HG02973 (cell line): ENCODE results near the gene SHROOM3.

ENCODE experiments used
- ATAC-seq: cut with Tn5 transposase; IDR thresholded peaks from one replicate; pipeline ENCODE4 v1.9.1; 2021; ENCODE audit warnings: moderate library complexity; ENCODE audit not compliant: unreplicated experiment

Gene SHROOM3

DNA sequence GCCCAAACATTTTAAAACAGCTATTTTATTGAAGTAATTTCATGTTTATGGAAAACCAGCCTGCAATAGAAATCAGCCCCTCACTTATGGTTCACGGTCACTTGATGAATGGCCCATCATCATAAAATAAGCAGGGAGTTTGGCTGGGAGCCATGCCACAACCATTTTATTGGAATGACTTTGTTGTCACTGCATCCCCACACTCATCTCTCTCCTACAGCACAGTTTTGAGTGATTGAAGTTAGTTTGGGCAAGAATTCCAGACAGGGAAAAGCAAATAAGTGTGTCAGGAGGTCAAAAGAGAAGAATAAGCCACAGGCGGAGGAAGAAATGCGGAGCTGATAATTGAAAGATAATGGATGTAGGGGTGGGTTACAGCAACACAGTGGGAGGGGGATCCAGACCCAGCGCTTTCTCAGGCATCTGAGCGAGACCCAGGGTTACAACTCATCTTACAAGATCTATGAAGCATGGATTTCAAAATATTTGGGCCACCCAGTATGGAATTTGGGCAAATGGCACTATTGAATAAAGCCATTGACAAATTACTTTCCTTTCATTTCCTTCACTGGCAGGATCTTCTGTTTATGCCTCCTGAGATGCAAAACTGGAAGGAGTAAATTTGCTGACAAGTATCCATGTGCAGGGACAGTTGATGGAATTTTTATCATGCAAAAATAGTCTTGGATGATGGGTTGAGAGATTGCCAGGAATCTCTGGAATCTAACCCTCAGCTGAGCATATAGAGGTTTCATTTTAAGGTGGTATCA, 100.8 kb downstream of the SHROOM3 start:
- no peak for ATAC-seq

GRCh38 chr4:76536373-76536689, 101.3 kb downstream of the SHROOM3 start:
- ATAC-seq: no peak

DNA sequence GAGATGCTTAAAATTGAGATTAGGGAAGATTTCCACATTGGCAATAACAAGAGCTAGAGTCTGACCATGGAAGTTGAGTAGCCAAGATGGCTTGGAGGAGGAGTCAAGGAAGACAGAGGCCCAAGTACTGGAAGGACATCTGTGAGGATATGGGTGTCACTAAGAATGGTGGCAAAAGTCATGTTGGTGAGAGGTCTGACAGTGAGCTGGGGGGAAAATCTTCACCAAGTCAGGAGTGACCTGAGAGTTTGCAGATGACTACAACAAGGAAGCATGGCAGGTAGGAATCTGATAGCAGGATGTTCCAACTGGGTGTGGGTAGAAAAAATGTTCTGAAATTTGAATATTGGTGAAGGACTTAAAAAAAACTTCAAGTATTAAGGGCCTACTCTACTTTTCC, 103.3 kb downstream of the SHROOM3 start:
- no peak for ATAC-seq

DNA sequence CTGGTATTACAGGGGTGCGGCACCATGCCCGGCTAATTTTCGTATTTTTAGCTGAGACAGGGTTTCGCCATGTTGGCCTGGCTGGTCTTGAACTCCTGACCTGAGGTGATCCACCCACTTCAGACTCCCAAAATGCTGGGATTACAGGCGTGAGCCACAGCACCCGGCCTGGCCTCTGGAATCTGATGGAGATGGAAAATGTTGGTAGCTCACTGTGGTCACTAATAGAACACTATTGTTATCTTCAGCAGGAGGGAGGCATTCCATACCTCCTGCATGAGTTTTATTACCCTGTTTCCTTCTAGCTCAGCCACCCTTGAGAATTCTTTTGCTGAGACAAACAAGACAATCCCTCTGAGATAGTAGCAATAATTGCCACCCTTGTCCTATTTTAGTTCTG, 105.0 kb downstream of the SHROOM3 start:
- no peak for ATAC-seq

DNA sequence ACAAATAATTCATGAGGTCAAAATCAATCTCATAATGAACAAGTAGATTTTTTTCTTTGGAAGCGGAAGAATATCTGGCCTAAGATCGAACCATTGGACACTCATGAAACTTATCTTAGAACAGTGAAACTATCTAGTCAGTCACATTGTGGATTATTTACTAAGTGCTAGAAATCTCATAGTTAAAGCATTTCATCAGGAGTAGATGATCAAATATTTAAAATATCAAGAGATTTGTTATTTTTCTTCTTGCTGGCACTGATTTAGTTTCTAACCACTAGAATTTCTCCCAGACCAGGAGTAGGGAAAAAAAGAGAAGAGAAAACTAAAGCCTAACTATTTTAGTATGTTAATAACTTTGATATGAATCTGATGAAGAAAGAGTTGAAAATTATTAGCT, 105.5 kb downstream of the SHROOM3 start:
- no peak for ATAC-seq

DNA sequence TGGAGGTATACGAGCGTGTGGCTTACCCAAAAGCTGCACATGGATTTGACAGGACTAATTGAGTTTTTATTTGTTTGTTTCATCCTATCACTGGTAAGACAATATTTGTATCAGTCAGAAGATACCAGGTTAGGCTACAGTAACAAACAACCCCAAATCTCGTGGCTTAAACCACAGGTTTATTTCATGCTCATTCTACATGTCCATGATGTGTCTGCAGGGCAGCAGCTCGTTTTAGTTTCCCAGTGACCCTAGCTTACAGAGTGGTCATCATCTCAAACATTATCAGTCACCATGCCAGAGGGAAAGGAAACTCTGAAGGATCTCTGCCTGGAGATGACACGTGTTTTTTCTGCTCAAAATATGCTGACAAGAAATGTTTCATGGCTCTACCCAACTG, 108.3 kb downstream of the SHROOM3 start:
- no peak for ATAC-seq

- ATAC-seq: no peak
Observed at GRCh38 chr4:76544725-76545124, 109.7 kb downstream of the SHROOM3 start.

- no peak for ATAC-seq
Observed at GRCh38 chr4:76545226-76545884, 110.3 kb downstream of the SHROOM3 start.

DNA sequence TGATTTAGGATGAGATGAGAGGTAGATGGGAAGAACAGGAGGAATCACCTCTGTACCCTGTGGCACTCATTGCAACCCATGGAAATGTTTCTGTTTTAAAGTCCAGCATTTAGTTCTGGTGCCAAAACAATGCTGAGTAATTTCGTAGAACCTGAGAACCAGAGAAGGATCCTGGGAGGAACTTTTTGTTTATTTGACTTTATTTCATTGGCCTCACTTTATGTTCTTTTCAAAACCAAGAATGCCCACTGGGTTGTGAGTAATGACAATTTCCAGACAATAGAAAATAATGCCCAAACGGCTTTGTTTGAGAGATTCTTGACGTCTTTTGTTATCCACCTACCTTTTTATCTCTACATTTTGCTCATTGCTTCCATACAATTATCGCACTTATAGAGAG, 111.3 kb downstream of the SHROOM3 start:
- ATAC-seq: no peak

DNA sequence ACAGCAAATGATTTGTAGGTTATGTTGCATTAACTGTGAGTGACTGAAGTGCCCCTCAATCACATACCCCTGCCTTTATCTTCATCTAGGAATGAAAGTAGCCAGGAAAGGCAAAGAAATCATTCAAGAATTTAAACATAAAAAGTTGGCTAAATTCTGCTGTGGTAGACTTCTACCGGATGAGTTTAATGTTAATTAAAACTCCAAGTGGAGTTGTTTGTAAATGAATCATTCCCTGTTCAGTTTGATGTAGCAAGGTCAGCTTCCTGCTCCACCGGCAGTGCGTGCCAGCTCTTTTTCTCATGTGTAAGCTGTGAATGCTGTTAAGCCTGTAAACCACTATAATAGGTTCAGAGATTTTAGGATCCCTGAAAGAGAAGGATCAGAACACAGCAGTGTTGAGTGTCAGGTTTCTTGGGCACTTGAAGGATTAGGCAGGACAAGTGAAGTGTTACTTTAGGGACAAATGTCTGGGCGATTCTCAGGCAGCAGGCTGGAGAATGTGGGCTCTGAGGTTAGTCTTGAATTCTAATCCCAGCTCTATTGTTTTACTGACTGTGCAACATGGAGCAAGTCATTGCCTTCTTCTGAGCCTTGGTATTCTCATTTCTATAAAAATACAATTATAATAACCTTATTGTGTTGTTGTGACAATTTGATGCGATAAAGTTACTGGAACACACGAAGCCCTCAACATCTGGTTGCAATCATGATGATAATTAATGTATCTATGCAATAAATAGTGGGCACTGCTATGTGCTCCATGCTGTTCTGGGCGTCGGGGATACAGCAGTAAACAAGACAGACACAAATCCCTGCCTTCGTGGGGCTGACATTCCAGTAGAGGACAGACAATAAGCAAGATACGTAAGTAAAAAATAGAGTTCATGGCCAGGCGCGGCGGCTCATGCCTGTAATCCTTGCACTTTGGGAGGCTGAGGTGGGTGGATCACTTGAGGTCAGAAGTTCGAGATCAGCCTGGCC, 112.0 kb downstream of the SHROOM3 start:
- no peak for ATAC-seq

- no peak for ATAC-seq
Observed at GRCh38 chr4:76548704-76549103, 113.7 kb downstream of the SHROOM3 start.

DNA sequence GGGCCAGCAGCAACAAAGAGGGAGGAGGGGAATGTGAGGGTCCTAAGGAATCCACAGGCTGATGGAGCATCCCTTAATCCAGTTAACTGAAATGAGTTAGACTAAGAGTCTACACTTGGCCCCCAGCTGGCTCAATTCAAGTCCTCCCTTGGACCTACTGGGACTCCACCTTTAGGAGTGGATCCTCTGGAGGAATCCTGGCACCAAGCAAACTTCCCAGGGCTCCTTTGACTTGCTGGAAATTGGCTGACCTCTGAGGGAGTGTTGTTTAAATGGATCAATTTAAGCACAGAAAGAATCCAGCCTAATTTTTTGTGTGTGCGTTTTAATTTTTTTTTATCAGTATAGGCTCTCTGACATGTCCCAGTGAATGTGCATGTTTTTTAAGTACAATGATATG, 114.7 kb downstream of the SHROOM3 start:
- ATAC-seq: no peak

- ATAC-seq: no peak
Observed at GRCh38 chr4:76550966-76551780, 116.1 kb downstream of the SHROOM3 start.

- ATAC-seq: no peak
Observed at GRCh38 chr4:76554630-76555029, 119.6 kb downstream of the SHROOM3 start.

- ATAC-seq: no peak
Observed at GRCh38 chr4:76556452-76556851, 121.4 kb downstream of the SHROOM3 start.

GRCh38 chr4:76558396-76559235, 123.6 kb downstream of the SHROOM3 start:
- no peak for ATAC-seq

DNA sequence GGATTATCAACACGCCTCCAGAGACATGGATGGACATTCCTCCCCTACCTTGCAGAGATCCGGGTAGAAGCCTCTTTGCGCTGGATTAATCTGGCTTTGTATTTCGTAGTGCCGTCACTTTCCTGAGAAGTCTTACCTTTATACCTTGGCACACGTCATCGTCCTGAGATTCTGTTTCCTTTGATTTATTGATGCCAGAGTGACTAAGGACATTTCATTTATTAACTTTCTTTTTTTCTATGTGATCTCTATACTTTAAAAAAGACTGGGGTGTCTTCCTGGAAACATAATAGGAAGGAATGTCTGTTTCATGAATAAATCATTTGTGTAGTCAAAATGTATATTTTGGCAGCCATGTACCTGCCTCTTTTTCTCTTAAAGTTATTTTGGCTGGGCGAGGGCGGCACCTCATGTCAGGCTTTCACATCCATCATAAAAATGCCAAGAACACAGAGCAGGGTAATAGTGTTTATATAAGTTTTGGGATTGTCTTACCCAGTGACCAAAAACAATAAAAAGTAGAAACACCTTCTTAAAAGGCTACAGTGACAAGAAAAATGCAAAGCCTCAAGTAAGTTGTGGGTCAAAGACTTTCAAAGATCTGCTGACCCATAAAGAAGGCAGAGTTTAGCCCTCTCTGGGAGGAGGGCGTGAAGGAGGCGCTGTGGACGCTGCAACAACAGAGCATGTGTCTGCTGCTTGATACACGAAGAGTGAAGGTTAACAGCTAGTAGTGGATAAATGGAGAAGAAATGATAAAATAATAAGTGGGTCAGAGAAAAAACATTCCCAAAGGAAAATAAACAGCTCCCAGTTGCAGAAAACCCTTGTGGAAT, 124.4 kb downstream of the SHROOM3 start:
- no peak for ATAC-seq

GRCh38 chr4:76562161-76562560, 127.1 kb downstream of the SHROOM3 start:
- ATAC-seq: no peak

DNA sequence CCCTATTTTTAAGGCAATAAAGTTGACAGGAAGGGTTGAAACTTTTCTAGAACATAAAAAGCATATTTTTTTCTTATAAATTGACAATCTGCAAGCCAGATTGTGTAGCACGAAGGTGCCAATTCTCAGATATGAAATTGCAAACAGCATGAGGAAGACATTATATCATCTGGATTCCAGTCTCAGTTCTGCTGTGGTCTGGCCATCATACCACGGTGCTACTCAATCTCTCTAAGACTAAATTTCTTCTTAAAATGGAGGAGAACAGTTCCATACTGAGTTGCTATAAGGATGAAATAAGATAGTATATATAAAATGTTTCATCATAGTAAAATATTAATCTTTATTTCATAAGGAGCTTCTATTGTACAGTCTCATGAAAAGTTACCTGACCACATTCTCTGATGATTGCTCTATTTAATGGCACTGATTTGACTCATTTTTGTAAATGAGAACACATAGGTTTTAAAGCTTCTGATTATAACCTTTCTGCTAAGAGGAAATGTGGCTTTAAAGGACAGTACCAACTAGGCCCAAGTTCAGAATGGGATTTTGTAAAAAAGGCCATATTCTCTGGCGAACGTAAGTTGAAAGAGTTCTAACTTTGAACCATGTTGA, 127.9 kb downstream of the SHROOM3 start:
- no peak for ATAC-seq
